ENCODE data around the gene SEC63. TPM values are rescaled to one million over a fixed set of nuclear protein-coding genes. Genes with fewer than 3 reads are reported as not detected.

Gene SEC63
- total and polyA plus RNA-seq, 2 of the 4 experiments (the other 2 are of a cell fraction), result 8.6 to 22.4 TPM

DNA sequence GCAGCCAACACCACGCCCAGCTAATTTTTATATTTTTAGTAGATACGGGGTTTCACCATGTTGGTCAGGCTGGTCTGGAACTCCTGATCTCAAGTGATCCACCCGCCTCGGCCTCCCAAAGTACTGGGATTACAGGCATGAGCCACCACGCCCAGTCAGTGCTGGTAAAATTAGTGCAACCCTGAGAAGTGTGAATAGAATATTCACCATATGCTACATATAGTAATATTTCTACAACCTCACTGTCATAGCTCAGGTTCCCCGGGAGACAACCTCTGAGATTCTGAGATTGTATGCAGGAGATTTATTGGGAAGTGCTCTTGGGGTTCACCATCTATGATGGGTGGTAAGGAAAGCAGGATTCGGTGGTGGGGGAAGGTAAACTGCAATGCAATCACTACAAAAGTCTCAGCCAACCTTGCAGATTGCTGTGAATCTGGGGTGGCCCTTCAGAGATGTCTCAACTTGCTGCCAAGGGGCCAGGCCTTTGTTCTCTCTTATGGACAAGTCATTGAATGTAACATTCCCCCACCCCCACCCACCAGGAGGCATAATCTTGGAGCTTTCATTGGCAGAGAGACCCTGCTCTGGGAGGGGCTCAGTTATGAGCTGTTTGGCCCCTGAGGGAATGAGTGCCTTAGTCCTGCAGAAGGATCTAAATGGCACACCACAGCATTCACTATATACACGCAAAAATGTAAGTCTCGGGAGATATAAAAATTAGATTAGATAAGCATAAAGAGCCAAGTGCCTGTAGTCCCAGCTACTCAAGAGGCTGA is 34.0 kb upstream of the SEC63 start (continued):
- no peak for TF ChIP-seq FOS (IDR thresholded peaks at IDR 0.05; ENCODE audit: low read depth, low read length)

DNA sequence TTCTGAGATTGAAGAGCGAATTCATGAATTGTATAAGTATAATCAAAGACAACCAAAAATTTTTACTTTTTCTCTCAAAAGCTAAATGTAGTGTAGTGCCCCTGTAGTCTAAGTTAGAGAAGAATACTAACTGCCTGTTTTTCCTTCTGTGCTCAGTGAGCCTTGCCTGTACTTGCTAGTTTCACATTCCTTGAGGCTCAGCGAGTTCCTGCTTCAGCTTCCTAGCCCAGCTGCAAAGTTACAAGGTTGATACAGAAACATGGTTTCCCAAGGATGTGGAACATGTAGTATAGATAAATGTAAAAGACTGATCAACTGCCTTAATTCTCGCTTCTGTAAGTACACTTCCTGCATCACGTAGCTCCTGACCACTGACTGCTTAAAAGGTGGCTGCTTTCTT is 33.1 kb upstream of the SEC63 start:
- H2AFZ ChIP-seq (replicated peaks; ENCODE audit: low read length, poor library complexity), result no peak overlapping the region
- no peak overlapping the region for H3K4me2 ChIP-seq (ENCODE audit: low read depth, low read length)
- no TSS peak for BruUV-seq (replicated peaks)
- H3K4me3 ChIP-seq (ENCODE audit: insufficient read depth, low read depth, low read length), result no peak overlapping the region
- dilution Hi-C loops (cut with HindIII; ENCODE audit: low sequenced_read_pairs, unreplicated experiment), result no loop called here
- no peak overlapping the region for H3K56ac ChIP-seq (ENCODE audit: extremely low read depth, insufficient read depth, low read length)
- no CpG with 5 or more reads among the region's 4 CpGs for WGBS, 2 experiments (ENCODE audit: extremely low coverage in 2 of 2, insufficient read length in 1 of 2)
- CTCF ChIA-PET, result interaction anchor here (3.3 kb wide), 1 partner anchor 10 kb away, joined by 16 read pairs; no protein-coding TSS in a partner anchor
- H3K4ac ChIP-seq (ENCODE audit: low read depth, low read length), result no peak overlapping the region
- H3K9me1 ChIP-seq (ENCODE audit: insufficient read depth, low read length), result no peaks in the 10 kb centered on the region
- H2BK15ac ChIP-seq (ENCODE audit: low read depth, low read length), result no peak overlapping the region
- H2AK9ac ChIP-seq (replicated peaks; ENCODE audit: low read depth, low read length, poor library complexity), result no peak overlapping the region
- H2BK5ac ChIP-seq (ENCODE audit: low read depth, low read length, poor library complexity, severe bottlenecking), result no peak overlapping the region
- no peaks in the 10 kb centered on the region for H4K20me1 ChIP-seq (ENCODE audit: insufficient read depth, low read length)
- H3K23ac ChIP-seq (ENCODE audit: low read depth, low read length), result no peak overlapping the region
- H3K4me1 ChIP-seq (ENCODE audit: control insufficient read depth, insufficient read depth, low read length), result no peaks in the 10 kb centered on the region
- H2BK120ac ChIP-seq (ENCODE audit: low read depth, low read length), result no peak overlapping the region
- H3K36me3 ChIP-seq (ENCODE audit: control insufficient read depth, insufficient read depth, low read length), result no peaks in the 10 kb centered on the region
- no peak overlapping the region for H2BK20ac ChIP-seq (ENCODE audit: low read depth, low read length)
- no peak overlapping the region for H3K9ac ChIP-seq (ENCODE audit: low read depth, low read length)
- H4K5ac ChIP-seq (ENCODE audit: low read depth, low read length), result no peak overlapping the region
- POLR2A ChIA-PET (ENCODE audit: unreplicated experiment), result no interaction called here
- no peaks in the 10 kb centered on the region for H3K79me1 ChIP-seq (ENCODE audit: low read depth in 1 of 2, low read length in 2 of 2)
- ATAC-seq (ENCODE audit: low read depth) (no peak), DNase-seq (no peak)
- intact Hi-C loops (cut with micrococcal nuclease), result no loop called here
- H2AK5ac ChIP-seq (ENCODE audit: low read depth, low read length), result no peak overlapping the region
- H3K18ac ChIP-seq (ENCODE audit: low read depth, low read length), result no peak overlapping the region
- H4K8ac ChIP-seq (ENCODE audit: low read depth in 2 of 2, low read length in 2 of 2), result no peak overlapping the region
- in situ Hi-C loops (cut with MboI; ENCODE audit: low sequenced_read_pairs), result no loop called here
- H4K91ac ChIP-seq (ENCODE audit: insufficient read depth, low read depth, low read length), result no peak overlapping the region
- no peaks in the 10 kb centered on the region; the same call in none of the 2 replicates for H3K27me3 ChIP-seq (ENCODE audit: control insufficient read depth, insufficient read depth, low read length)
- H3K9me3 ChIP-seq (ENCODE audit: control insufficient read depth, insufficient read depth, low read length), result no peaks in the 10 kb centered on the region
- H3K14ac ChIP-seq (replicated peaks; ENCODE audit: low read depth, low read length), result no peak overlapping the region
- no peak overlapping the region for H3K27ac ChIP-seq (ENCODE audit: insufficient read depth, low read length)
- TF ChIP-seq RAD21 (IDR thresholded peaks at IDR 0.05; ENCODE audit: low read length) (no peak), MAFK (IDR thresholded peaks at IDR 0.05; ENCODE audit: low read depth, low read length) (no peak), MXI1 (IDR thresholded peaks at IDR 0.05; ENCODE audit: borderline replicate concordance, low read depth, low read length) (no peak), POLR2A (IDR thresholded peaks at IDR 0.05; ENCODE audit: low read depth, low read length) (no peak), RCOR1 (IDR thresholded peaks at IDR 0.05; ENCODE audit: insufficient replicate concordance, low read length) (no peak), NFE2L2 (IDR thresholded peaks at IDR 0.05; ENCODE audit: low read depth, low read length) (no peak), RFX5 (IDR thresholded peaks at IDR 0.05; ENCODE audit: low read depth, low read length) (no peak), FOS (IDR thresholded peaks at IDR 0.05; ENCODE audit: low read depth, low read length) (no peak), CHD1 (IDR thresholded peaks at IDR 0.05; ENCODE audit: low read depth, low read length) (no peak), BHLHE40 (IDR thresholded peaks at IDR 0.05; ENCODE audit: low read depth, low read length) (no peak), CEBPB (IDR thresholded peaks at IDR 0.05; ENCODE audit: low read depth, low read length) (no peak)
- TF ChIP-seq, protein P1, sequence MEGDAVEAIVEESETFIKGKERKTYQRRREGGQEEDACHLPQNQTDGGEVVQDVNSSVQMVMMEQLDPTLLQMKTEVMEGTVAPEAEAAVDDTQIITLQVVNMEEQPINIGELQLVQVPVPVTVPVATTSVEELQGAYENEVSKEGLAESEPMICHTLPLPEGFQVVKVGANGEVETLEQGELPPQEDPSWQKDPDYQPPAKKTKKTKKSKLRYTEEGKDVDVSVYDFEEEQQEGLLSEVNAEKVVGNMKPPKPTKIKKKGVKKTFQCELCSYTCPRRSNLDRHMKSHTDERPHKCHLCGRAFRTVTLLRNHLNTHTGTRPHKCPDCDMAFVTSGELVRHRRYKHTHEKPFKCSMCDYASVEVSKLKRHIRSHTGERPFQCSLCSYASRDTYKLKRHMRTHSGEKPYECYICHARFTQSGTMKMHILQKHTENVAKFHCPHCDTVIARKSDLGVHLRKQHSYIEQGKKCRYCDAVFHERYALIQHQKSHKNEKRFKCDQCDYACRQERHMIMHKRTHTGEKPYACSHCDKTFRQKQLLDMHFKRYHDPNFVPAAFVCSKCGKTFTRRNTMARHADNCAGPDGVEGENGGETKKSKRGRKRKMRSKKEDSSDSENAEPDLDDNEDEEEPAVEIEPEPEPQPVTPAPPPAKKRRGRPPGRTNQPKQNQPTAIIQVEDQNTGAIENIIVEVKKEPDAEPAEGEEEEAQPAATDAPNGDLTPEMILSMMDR (conservative IDR thresholded peaks at IDR 0.05; ENCODE audit: low read depth, low read length), result no peak
- TF ChIP-seq, protein P2, sequence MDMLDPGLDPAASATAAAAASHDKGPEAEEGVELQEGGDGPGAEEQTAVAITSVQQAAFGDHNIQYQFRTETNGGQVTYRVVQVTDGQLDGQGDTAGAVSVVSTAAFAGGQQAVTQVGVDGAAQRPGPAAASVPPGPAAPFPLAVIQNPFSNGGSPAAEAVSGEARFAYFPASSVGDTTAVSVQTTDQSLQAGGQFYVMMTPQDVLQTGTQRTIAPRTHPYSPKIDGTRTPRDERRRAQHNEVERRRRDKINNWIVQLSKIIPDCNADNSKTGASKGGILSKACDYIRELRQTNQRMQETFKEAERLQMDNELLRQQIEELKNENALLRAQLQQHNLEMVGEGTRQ (IDR thresholded peaks at IDR 0.05; ENCODE audit: low read depth, low read length), result no peak
- TF ChIP-seq, protein P3, sequence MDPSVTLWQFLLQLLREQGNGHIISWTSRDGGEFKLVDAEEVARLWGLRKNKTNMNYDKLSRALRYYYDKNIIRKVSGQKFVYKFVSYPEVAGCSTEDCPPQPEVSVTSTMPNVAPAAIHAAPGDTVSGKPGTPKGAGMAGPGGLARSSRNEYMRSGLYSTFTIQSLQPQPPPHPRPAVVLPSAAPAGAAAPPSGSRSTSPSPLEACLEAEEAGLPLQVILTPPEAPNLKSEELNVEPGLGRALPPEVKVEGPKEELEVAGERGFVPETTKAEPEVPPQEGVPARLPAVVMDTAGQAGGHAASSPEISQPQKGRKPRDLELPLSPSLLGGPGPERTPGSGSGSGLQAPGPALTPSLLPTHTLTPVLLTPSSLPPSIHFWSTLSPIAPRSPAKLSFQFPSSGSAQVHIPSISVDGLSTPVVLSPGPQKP (IDR thresholded peaks at IDR 0.05; ENCODE audit: borderline replicate concordance, low read depth, low read length), result no peak
